Gastrocnemius medialis (tissue), 4 donors: ENCODE measurements around the gene LRRC23.
"Not testable (repeated sequence)": the region's sequence is repeated elsewhere in the genome, so short reads cannot be mapped to it uniquely, and the experiment has no call there.

Experiments used
- POLR2A ChIP-seq, 2 donors: fragments of 450-650 bp; IDR thresholded peaks; one replicate each; pipeline ENCODE4 v1.6.1; 2017; ENCODE audit warnings: antibody characterized with exemption in 2 of 2, mild to moderate bottlenecking in 2 of 2, moderate library complexity in 2 of 2
- TF ChIP-seq, protein P1 (sequence below), 5 experiments: fragments of 450-650 bp in 3 of 5; fragments of 200-600 bp in 2 of 5; sonication (generic) in 2 of 5; IDR thresholded peaks in 4 of 5; conservative IDR thresholded peaks in 1 of 5; 1 replicate in 4 of 5; 2 replicates in 1 of 5; pipeline ENCODE4 v1.5.1; 2016 to 2019; ENCODE audit warnings: antibody characterized with exemption in 5 of 5, mild to moderate bottlenecking in 3 of 5, moderate library complexity in 3 of 5

DNA sequence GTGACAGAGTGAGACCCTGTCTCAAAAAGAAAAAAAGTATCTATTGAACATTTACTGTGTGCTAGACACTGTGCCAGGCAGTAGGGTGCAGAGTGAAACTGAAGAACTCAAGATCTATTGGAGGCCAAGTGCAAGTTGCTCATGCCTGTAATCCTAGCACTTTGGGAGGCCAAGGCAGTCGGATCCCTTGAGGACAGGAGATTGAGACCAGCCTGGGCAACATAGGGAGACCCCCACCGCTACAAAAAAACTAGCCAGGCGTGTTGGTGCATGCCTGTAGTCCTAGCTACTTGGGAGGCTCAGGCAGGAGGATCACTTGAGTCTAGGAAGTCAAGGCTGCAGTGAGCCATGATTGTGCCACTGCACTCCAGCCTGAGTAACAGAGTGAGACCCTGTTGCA lies 11.9 kb upstream of the LRRC23 start:
- TF ChIP-seq, protein P1, sequence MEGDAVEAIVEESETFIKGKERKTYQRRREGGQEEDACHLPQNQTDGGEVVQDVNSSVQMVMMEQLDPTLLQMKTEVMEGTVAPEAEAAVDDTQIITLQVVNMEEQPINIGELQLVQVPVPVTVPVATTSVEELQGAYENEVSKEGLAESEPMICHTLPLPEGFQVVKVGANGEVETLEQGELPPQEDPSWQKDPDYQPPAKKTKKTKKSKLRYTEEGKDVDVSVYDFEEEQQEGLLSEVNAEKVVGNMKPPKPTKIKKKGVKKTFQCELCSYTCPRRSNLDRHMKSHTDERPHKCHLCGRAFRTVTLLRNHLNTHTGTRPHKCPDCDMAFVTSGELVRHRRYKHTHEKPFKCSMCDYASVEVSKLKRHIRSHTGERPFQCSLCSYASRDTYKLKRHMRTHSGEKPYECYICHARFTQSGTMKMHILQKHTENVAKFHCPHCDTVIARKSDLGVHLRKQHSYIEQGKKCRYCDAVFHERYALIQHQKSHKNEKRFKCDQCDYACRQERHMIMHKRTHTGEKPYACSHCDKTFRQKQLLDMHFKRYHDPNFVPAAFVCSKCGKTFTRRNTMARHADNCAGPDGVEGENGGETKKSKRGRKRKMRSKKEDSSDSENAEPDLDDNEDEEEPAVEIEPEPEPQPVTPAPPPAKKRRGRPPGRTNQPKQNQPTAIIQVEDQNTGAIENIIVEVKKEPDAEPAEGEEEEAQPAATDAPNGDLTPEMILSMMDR (IDR thresholded peaks at IDR 0.05 in 4 of 5, conservative IDR thresholded peaks at IDR 0.05 in 1 of 5) = not testable (repeated sequence)
- TF ChIP-seq POLR2A (IDR thresholded peaks at IDR 0.05) = not testable (repeated sequence)
